Kasumi-1 (cell line): ENCODE data around the gene BCL2L1.
"Not testable (repeated sequence)": the region's sequence is repeated elsewhere in the genome, so short reads cannot be mapped to it uniquely, and the experiment has no call there.

Source experiments
- DNase-seq, 2 experiments: peaks; one replicate each; lab custom pipeline; 2025; lab: John Stamatoyannopoulos, UW

Gene BCL2L1

DNA sequence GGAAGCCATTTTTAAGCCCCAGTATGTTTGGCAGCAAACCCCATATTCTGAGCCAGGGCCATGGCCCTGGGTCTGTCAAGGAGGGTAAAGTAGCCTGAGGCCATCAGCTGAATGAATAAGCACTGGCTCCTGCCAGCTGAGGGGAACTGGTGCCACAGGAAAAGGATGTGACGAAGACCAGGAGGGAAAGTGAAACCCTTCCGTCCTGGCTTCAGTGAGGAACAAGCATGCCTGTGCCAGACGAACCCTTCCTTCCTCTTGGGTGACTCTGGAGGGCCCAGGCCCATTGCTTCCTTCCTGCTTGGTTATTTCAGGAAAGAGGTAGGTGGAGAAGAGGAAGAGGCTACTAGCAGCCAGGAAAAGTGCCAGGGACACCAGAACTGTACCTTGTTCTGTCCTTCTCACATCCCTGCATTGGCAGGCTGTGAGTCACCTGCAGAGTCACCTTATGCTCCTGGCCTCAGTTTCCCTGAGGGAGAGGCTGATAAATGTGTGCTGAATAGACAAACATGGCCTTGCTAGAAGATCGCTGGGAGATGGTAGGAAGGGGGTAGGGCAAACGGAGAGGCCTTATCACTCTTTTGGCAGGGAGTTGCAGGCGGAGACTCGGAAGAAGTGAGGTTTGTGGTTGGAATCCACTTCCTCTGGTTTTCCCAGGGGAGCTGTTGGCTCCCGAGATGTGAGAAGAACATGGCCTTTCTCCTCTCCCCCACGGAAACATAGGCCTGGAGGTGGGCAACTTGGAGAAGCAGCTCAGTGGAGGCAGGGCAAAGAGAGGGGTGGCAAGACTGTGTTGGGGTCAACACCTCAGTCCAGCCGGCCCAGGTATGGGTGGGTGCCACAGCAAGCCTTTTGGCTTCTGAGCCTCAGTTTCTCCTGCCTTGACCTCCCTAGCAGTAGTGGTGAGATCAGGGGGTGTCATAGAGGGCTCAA is 47.5 kb downstream of the BCL2L1 start:
- DNase-seq = peak; percentile 98 to 99

DNA sequence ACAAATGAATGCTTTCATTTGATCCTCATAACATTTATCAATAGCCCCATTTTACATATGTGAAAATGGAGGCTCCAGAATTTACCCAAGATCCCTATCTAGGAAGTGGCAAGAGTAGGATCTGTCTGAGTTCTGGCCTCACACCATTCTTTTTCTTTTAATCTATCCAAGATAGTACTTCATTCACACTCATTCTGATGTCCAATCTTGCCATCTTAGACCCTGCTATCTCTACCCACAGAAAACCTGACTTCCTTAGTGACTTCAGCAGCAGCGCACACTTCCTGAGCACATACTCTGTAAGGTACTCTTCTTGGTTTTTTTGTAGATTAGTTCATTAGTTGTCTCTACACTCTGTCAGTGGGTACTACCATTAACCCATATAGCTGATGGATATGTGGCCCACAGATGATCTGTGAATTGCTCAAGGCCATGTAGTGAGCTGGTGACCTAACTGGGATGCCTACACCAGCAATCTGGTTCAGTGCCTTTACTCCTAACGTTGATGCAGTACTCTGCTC is 48.7 kb downstream of the BCL2L1 start:
- peak; percentile 10 to 15 for DNase-seq

DNA sequence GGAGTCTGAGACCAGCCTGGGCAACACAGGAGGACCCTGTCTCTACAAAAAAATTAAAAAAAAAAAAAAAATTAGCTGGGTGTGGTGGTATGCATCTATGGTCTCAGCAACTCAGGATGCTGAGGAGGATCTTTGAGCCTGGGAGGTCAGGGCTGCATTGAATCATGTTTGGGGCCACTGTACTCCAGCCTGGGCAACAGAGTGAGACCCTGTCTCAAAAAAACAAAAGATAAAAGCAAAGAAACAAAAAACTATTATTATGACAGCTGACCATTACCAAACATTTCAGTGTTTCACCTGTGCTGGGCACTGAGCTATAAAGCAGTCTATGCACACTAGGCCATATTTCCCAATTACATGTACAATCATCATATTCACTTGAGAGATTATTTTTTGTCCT is 49.2 kb downstream of the BCL2L1 start:
- DNase-seq = no peak

DNA sequence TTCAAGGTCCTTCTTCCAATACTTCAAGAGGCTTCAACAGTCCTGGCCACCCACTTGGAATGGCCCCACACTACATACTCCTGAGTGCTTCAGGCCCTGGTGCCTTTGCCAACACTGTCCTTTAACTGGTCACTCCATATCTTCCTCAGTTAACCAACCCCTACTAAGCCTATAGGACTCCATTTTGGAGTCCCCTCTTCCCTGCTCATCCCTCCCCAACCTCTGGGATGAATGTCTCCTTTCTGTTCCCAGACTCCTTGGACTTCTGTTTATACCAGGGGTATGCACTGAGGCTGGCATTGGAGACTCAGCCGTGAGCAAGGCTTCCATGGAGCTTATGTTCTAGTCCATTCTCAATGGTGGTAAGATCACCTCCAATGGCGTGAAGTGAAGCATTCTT is 51.3 kb downstream of the BCL2L1 start:
- no peak for DNase-seq

DNA sequence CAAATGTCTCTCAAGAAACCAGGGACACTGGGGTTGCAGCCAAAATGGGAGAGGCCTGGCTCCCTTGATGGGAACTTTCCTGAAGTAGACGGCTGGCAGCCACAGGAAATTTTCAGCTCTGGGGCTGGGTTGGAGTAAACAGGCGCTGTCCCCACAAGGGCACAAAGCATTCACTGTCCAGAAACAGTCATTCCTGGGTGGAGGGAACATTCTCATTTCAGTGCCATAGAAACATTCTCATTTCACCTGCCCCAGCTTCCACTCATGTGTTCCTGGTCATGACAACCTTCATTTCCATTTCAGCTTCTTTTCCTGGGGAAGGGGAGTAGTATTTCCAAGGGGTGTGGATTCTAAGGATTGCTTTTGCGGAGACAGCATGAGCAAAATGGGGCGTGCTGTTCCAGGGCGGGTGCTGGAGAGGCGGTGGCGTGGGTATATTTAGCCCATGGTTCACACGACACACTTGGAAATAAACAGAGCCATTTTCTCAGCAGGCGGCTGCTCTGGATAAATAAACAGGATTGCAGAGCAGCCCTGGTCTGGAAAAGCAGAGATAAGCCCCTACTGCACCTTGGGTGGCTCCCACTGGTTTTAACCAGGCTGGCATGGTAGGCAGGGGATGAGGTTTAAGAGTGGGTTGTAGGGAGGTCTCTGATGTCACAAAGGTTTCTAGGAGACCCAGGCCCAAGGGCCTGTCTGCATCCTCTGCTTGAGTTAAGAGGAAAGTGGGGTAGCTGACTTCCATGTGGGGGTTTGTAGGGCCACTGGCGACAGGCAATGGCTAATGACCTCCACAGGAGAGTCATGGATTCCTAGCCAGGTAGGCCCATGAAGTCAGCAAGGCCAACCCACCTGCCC is 52.1 kb downstream of the BCL2L1 start:
- DNase-seq = no peak

DNA sequence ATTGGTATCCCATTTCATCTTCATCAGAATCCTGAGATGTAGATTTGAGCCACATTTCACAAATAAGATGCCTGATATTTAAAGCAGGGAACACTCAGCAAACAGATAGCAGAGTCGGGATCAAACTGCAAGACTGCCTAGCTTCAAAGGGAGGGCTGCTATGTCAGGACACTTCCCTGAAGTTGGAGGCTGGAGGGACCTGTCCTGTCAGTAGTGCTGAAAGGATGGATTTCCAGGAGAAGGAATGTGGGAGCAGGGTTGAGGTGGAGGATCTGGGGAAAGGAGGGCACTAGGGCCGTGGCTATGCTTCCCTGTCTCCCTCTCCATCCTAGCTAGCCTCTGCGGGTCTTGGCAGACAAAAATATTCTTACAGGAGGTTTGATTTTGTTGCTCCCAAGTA is 52.8 kb downstream of the BCL2L1 start:
- DNase-seq = no peak

DNA sequence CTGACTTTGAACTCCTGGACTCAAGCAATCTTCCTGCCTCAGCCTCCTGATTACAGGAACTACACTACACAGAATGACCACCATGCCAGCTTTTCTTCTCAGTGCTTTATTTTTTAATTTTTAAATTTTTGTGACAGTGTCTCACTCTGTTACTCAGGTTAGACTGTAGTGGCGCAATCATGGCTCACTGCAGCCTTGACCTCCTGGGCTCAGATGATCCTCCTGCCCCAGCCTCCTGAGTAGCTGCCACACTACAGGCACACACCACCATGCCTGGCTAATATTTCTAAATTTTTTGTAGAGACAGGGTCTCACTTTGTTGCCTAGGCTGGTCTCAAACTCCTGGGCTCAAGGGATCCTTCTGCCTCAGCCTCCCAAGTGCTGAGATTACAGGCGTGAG is 53.7 kb downstream of the BCL2L1 start:
- DNase-seq = not testable (repeated sequence)

DNA sequence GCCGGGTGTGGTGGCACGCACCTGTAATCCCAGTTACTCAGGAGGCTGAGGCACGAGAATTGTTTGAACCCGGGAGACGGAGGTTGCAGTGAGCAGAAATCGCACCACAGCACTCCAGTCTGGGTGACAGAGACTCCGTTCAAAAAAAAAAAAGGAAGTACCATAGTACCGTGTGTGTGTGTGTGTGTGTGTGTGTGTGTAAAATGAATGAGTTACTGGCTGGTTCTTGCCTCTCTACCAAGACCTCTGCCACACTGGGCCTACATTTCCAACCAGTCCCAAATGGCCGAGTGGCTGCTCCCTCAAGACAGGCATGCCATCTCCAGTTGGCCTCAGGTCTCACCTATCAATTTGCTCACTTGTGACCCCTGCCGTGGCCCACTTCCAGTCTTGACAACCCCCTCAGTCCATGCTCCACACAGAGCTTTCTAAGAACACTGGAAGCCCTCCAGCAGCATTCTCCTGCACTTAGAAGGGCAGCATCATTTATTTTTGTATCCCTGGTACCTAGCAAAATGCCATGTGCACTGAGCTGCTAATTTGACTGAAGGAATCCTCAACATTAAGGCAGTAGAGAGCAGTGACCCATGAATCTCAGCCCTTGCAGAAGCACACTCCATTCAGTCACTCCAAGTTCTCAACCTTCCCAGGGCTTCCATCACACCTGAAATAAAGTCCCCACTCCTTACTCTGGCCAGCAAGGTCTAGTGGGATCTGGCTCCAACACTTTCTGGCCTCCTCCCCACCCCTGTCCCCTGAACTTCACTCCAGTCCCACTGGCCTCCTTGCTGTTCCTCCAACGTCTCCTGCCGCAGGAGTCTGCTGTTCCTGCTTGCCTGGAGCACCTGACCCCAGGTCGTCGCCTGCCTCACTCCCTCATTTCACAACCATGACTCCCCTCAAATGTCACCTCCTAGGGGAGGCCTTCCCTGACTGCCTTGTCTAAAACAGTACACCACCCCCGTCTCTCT is 55.1 kb downstream of the BCL2L1 start:
- peak; percentile 71 to 78 for DNase-seq

DNA sequence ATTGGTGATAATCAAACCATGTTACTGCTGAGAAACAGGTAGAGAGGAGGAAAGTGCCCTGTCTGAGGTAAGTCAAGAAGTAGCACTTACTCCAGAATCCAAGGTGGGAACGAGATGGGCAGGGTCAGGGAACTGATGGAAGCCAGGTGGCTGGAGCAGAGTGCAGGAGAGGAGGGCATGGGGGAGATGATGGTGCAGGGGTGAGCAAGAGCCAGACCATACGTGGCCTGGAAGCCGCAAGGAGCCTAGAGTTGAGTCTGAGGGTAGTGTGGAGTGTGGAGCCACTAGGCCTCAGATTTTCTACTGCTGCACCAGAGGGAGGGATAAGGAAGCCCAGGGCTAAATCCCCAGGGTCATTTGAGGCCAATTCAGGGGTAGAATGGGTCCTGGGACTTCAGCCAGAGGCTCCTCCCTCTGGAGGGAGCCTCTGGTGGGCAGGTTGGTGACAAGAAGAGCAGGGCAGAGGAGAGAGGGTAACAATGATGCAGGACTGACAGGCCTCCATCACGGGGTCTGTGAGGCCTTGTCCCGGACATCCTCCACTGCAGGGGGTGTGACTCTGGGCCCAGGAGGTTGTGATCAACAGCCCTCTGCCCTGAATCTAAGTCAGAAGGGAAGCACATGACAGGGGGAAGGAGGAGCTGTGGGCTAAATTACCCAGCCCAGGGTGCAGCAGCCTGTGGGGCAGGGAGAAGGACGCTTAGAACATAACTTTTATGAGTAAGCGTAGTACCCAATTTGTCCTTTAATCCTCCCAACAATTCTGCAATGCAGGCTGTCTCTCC is 56.2 kb downstream of the BCL2L1 start:
- DNase-seq = peak; percentile 61 to 68

DNA sequence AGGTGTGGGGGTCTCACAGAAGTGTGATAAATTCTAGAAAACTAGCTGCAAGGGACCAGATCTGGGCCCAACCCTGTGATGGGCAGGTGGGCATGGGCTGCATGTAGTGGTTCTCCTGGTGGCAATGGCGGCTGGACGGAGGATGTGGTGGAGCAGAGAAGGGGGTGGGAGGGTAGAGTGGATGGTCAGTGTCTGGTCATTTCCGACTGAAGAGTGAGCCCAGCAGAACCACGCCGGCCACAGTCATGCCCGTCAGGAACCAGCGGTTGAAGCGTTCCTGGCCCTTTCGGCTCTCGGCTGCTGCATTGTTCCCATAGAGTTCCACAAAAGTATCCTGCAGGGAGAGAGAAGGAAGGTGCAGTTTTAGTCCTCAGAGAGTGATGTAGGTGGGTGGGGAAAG is 56.9 kb downstream of the BCL2L1 start:
- DNase-seq = no peak

DNA sequence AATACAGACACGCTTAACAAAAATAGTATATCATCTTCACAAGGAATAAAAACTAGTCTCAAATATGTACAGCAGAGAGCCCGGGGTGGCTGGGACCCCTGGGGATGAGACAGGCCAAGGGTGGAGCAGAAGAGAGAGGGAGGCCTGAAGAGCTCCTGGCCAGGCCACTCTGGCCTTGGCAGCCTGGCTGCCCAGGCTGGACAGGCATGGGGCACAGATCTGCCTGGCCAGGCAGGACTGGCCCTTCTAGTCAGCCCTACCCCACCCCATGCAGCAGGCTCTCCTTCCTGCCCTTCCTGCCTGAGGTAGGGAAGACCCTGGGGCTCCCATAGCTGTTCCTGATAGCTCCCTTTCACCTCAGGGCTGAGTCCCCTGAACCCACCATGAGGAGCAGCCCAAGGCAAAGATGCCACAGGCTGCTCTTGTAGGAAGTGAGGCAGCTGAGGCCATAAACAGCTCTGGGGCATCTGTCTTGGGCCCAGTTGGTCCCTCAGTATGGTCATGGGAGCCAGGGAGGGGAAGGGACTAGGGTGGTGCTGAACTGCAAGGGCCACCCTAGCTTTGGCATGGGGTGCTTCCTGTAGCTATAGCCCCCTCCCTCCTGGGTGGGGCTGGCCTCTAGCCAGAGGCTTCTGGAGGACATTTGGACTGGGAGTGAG is 57.8 kb downstream of the BCL2L1 start:
- no peak for DNase-seq

DNA sequence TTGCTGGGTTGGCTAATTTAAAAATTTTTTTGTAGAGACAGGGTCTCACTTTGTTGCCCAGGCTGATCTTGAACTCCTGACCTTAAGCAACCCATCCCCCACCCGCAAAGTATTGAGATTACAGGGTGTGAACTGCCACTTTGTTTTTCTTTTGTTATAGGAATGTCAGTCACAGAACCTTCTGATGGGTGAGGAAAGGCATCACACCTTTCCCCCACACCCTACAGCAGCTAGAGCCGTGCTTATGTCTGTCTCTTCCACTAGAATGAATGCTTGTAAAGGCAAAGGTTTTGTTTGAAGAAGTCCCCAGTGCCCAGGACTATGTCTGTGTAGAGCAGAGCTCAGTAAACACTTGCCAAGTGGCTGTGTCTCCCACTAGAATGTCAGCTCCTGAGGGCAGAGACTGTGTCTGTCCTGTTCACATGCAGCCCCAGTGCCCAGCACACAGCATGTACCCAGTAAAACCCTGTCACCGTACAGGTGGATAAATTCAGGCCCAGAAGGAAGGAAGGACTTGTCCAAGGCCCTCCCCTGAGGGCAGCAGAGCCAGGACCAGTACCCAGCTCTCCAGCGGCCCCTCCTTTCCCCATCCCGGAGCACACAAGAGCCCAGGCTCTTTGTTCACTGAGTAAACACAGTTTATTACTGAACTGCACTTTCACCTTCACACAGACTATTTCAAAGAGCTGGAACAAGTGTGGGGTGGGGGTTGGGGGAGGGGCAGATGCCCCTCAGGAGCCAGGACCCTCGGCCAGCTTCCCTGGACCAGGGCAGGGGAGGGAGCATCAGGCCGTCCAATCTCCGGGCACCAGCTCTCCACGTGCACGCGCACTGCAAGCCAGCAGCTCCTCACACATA is 58.6 kb downstream of the BCL2L1 start:
- no peak for DNase-seq

DNA sequence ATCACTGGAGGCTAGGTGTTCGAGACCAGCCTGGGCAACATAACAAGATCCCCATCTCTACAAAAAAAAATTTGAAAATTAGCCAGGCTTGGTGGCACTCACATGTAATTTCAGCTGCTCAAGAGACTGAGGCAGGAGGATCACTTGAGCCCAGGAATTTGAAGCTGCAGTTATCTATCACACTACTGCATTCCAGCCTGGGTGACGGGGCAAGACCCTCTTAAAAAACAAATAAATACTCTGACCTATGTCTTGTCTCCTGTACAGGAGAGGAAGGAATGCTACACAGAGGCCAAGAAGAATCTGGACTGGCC is 59.2 kb downstream of the BCL2L1 start:
- DNase-seq = no peak

DNA sequence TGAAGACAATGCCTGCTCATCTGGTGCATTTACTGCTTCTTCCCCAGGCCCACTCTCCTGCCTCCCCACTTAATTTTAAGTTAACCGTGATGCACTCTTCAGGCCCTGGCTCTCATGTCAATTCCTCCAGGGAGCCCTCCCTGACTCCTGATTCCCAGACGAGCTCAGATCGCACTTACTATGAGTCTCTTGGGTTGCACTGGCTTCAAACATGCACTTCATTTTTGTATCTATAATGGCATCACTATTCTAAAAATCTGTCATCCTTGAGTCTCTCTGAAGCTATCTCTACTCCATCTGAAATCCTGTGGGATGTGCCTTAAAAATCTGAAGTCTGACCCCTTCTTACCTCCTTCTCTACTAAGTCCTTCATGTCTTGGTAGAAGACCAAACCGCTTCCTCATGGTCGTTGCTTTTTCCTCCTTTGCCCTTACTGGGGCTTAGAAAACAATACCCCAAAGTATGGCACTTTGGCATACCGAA is 60.3 kb downstream of the BCL2L1 start:
- DNase-seq = no peak

DNA sequence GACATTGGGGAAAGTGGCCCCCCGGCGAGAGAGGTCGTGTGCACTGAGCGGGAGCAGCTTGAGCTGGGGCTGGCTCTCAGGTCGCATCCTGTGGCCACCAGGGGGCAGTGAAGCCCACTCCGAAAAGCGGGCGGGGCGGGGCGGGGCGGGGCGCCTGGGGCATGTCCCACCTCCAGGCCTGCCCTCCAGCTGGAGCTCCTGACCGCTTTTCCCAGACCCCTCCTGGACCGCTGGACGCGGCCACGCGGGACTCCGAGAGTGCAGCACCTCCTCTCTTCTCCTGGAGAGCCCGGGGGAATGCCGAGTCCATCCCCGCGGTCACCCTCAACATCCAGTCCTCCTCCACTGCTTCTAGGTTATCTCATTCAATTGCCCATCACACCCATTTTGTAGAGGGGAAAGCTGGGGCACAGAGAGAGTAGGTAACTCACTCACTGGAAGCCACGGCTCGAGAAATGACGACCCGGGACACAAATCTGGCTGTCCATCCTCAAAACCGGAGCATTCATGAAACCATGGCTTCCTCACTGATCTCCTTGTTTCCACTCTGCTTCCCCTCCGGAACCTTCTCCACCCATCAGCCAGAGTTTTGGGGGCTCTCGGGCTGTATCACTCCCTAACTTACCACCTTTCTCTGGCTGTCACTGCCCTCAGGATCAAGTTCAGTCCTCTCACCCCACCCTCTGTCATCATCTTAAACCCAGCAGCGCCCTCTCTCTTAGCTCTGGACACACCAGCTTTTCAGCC is 60.9 kb downstream of the BCL2L1 start:
- peak; percentile 55 to 64 for DNase-seq

DNA sequence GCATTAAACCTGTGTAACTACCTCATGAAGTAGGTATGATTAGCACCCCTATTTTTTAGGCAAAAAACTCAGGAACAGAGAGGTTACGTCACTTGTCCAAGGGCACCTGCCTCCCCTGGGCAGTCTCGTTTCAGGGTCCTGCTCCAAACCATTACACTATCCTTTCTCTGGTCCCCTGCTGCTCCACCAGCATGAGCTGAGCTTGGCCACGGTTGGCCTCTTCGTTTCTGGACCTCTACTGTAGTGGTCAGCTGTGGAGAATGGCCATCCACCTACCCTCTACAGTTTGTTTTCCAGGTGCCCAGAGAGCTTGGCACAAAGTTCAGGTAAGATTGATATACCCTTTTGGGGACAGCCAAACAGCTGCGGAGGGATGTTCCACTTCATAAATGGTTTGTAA is 68.1 kb downstream of the BCL2L1 start:
- no peak for DNase-seq

DNA sequence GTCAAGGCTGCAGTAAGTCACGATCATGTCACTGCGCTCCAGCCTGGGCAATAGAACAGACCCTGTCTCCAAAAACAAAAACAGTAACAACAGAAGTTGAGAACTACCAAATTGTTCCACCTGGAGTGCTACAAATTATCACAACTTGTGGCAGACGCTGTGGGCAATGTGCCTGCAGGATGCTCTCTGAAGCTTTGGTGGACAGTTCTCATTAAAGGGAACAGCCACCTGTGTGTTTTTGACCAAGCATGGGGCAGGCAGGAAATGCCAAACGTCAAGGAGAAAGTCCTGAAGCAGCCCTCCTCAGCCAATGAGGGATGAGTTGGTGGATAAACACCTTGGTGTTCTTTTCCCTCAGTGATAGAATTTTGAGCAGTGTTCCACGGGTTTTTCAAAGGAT is 69.1 kb downstream of the BCL2L1 start:
- no peak for DNase-seq

DNA sequence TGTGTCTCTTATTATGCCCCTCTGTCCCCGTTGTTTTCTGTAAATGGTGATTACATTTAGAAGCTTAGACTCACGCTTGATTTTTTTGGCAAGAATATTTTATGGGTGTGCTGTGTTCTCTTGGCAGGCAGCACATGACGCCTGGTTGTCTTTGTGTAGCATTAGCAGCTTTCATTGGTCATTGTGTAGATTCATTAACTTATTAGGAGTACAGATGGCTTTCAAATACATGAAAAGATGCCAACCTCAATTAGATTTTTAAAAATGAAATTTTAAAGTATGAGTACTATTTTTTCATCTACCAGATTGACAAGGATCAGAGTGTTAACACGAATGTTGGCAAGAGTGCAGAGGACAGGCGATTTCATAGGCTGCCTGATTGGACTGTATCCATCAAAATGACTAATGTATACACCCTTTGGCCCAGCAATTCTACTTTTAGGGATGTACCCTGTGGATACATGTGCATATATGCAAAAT is 69.7 kb downstream of the BCL2L1 start:
- no peak for DNase-seq
